SK-N-MC (cell line): ENCODE measurements around the gene POLE3.

Experiments
- EZH2 ChIP-seq: fragments of 200-600 bp; sonication (generic); IDR thresholded peaks from one replicate; pipeline ENCODE4 v1.6.1; 2017; ENCODE audit warnings: antibody characterized with exemption
- FOXP2 ChIP-seq: optimal IDR thresholded peaks from 2 replicates; pipeline ENCODE3; 2011; ENCODE audit warnings: mild to moderate bottlenecking, moderate library complexity; ENCODE audit not compliant: insufficient read depth; ENCODE audit errors: extremely low read length, control extremely low read depth
- POLR2AphosphoS5 ChIP-seq: IDR thresholded peaks from 2 replicates; pipeline ENCODE4 v1.6.1; 2012; ENCODE audit warnings: mild to moderate bottlenecking, low read depth, low read length, borderline replicate concordance

DNA sequence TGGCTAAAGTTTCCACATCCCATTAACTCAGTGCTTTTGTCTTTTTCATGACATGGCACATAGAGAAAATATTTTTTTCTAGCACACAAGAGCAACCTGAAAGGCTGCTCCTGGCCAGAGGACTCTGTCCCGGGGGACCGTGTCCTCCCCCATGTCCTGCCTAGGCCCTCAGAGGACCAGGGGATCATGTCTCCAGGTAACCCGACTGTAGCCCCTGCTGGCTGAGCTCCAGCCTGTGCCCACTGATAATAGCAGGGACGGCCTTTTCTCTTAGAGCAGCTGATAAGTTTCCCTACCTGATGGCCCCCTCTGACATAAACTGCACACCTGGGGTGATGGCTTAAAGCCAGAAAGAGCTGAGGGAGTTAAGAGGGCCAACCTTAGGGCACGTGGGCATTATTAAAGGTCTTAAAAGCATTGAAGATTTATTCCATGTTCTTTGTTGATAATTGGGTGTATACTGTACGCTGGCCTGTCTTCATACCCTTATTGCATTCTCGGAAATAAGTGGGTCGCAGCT, 39.6 kb downstream of the POLE3 start:
- TF ChIP-seq POLR2AphosphoS5 = no peak
- no peak for TF ChIP-seq EZH2
- TF ChIP-seq FOXP2 = no peak
